ENCODE data around the gene KDM3B.

- TF ChIP-seq CTCF (IDR thresholded peaks at IDR 0.05) = no peak
- TF ChIP-seq POLR2A (IDR thresholded peaks at IDR 0.05) = no peak
Measured at GRCh38 chr5:138482638-138483037, 130.2 kb downstream of the KDM3B start.

Measured in uterus (tissue), 2 donors.